ENCODE measurements around the gene TANGO6.

Gene TANGO6

DNA sequence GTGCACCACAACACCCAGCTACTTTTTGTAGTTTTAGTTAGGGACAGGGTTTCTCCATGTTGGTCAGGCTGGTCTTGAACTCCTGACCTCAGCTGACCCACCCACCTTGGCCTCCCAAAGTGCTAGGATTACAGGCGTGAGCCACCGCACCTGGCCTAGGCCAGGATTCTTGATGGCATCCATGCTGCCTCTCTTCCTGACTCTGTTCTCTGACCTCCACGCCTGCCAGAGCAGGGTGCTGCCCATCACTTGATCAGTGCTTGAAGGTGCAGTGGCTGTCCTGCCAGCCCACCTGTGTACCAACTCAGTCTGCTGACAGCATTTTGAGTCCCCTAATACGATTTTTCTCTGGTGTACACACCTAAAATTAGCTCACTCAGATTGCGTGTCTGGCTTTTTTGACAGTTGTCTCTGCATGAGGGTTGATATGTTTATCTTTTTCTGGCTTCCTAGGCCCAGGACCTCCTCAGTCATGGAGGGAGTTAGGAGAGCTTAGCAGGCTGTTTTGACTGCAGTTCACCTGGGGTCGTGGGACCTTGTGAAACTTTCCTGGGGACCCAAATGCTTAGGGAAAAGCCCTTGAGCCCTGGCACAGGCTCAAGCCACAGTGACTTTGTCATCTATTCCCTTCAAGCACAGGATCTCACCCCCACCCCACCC is 268.0 kb downstream of the TANGO6 start:
- TF ChIP-seq, protein P1, sequence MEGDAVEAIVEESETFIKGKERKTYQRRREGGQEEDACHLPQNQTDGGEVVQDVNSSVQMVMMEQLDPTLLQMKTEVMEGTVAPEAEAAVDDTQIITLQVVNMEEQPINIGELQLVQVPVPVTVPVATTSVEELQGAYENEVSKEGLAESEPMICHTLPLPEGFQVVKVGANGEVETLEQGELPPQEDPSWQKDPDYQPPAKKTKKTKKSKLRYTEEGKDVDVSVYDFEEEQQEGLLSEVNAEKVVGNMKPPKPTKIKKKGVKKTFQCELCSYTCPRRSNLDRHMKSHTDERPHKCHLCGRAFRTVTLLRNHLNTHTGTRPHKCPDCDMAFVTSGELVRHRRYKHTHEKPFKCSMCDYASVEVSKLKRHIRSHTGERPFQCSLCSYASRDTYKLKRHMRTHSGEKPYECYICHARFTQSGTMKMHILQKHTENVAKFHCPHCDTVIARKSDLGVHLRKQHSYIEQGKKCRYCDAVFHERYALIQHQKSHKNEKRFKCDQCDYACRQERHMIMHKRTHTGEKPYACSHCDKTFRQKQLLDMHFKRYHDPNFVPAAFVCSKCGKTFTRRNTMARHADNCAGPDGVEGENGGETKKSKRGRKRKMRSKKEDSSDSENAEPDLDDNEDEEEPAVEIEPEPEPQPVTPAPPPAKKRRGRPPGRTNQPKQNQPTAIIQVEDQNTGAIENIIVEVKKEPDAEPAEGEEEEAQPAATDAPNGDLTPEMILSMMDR (IDR thresholded peaks at IDR 0.05) = no peak

DNA sequence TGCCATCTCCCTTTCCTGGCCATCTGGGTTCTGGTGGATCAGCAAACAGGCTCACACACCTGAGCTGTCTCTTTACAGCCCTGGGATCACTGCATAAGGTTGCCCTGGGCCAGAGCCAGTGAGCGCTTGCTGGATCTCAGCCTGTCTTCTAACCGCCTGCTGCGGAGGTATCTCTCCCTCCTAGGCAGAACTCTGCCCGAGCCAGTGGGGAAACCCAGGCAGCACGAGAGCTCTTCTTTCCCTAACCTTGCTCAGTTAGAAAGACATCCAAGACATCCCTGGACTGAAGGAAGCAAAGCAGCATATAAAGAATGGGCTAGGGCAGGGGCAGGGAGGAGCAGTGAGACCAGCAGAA is 268.5 kb downstream of the TANGO6 start:
- TF ChIP-seq, protein P1 (IDR thresholded peaks at IDR 0.05) = no peak

DNA sequence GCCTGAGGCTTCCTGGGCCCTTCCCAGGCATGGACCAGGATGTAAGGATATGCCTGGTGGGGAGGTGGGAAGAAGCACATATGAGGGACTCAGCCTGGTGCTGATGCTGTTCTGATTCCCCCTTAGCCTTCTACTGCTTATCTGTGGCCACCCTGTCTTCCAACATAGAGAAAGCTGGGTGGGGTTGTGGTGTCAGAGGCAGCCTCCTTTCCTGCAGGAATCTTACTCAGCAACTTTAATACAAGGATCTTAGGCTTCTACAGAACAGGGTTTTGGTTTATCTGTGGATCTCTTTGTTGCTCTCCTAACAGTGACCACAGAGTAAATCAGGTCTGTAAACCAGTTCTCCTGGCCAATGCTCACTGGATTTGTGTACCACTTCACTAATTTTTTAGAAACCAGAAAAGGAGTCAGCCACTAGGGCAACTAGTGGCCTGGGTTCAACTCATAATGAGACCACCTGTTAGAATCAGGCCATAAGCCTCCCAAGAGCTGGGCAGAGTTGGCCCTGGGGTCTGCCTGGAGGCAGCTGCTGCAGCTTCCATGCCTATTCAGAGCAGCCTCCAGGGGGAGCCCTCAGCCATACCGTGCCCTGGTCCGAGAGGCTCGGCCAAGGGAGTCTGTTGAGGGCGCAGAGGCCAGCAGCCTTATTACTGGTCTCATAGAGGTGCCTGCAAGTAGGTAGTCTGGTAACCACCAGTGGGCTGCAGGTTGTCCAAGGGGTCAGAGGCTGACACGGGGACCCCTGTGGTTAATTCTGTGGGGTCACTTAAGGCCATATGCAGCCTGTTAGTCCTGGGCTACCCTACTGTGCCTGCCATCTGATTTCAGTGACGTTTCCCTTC is 269.2 kb downstream of the TANGO6 start:
- TF ChIP-seq, protein P1 (IDR thresholded peaks at IDR 0.05) = peak; percentile 89

DNA sequence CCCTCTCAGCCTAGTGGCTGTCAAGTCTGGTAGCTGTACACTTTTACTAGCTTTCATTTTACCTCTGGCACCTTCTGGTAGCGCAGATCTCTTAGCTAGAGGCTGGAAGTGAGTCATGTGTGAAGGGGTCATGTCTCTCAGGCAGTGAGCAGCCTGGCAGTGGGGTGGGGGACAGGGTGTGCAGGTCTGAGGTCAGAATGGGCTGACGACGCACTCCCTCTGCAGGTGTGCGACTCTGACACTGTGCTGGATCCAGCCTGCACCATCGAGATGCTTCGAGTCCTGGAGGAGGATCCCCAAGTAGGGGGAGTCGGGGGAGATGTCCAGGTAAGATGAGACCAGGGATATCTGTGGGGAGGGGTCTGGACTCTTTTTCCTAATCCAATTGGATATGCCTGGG is 269.9 kb downstream of the TANGO6 start:
- TF ChIP-seq, protein P1 (IDR thresholded peaks at IDR 0.05) = no peak

DNA sequence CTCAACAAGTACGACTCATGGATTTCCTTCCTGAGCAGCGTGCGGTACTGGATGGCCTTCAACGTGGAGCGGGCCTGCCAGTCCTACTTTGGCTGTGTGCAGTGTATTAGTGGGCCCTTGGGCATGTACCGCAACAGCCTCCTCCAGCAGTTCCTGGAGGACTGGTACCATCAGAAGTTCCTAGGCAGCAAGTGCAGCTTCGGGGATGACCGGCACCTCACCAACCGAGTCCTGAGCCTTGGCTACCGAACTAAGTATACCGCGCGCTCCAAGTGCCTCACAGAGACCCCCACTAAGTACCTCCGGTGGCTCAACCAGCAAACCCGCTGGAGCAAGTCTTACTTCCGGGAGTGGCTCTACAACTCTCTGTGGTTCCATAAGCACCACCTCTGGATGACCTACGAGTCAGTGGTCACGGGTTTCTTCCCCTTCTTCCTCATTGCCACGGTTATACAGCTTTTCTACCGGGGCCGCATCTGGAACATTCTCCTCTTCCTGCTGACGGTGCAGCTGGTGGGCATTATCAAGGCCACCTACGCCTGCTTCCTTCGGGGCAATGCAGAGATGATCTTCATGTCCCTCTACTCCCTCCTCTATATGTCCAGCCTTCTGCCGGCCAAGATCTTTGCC is 271.1 kb downstream of the TANGO6 start:
- TF ChIP-seq, protein P1 (IDR thresholded peaks at IDR 0.05) = no peak

DNA sequence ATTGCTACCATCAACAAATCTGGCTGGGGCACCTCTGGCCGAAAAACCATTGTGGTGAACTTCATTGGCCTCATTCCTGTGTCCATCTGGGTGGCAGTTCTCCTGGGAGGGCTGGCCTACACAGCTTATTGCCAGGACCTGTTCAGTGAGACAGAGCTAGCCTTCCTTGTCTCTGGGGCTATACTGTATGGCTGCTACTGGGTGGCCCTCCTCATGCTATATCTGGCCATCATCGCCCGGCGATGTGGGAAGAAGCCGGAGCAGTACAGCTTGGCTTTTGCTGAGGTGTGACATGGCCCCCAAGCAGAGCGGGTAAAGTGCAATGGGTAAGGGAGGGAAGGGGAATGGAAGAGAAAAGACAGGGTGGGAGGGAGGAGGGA is 271.6 kb downstream of the TANGO6 start:
- TF ChIP-seq, protein P1 (IDR thresholded peaks at IDR 0.05) = no peak

DNA sequence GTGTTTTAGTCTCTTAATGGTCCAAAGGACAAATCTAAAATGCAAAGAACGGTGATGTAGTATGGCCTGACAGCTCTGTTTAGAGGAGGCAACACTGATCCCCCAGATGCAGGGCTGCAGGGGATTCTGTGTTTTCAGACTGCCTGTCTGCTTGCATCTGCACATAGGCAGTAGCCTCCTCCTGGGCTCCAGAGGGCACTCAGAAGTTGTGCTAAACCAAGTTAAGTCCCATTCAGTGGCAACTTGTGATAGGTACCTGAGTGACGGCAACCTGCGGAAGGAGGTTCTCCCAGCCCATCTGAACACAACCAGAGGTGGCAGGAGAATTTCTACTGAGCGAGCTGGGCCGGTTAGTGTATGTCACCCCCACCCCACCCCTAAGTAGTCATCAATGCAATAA is 272.0 kb downstream of the TANGO6 start:
- TF ChIP-seq, protein P1 (IDR thresholded peaks at IDR 0.05) = no peak

Data from LNCAP (cell line).